Measurements from ENCODE around the gene ABHD16B. TPM values are rescaled to one million over a fixed set of nuclear protein-coding genes. Genes with fewer than 3 reads are reported as not detected.
"Not testable (repeated sequence)": the region's sequence is repeated elsewhere in the genome, so short reads cannot be mapped to it uniquely, and the experiment has no call there.

ABHD16B gene
- total RNA-seq, 4 donors from 2014 or later = not detected

- H3K4me3 ChIP-seq = peak overlapping the region; percentile 82 to 98 (median 96)
- TF ChIP-seq, protein P1, sequence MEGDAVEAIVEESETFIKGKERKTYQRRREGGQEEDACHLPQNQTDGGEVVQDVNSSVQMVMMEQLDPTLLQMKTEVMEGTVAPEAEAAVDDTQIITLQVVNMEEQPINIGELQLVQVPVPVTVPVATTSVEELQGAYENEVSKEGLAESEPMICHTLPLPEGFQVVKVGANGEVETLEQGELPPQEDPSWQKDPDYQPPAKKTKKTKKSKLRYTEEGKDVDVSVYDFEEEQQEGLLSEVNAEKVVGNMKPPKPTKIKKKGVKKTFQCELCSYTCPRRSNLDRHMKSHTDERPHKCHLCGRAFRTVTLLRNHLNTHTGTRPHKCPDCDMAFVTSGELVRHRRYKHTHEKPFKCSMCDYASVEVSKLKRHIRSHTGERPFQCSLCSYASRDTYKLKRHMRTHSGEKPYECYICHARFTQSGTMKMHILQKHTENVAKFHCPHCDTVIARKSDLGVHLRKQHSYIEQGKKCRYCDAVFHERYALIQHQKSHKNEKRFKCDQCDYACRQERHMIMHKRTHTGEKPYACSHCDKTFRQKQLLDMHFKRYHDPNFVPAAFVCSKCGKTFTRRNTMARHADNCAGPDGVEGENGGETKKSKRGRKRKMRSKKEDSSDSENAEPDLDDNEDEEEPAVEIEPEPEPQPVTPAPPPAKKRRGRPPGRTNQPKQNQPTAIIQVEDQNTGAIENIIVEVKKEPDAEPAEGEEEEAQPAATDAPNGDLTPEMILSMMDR (IDR thresholded peaks at IDR 0.05) = no peak
- no peak for TF ChIP-seq POLR2A (IDR thresholded peaks at IDR 0.05)
- peaks cover 29 to 68% (median 44%) of the 10 kb centered on the region in 3 donors for H3K4me1 ChIP-seq
- H3K9me3 ChIP-seq = no peaks in the 10 kb centered on the region
- DNase-seq = no peak
- peaks cover 0 to 34% (median 10%) of the 10 kb centered on the region in 3 donors for H3K36me3 ChIP-seq
- H3K27me3 ChIP-seq = peaks cover 0 to 6% (median 0%) of the 10 kb centered on the region in 4 donors
- H3K27ac ChIP-seq = peak overlapping the region; percentile 97 to 100 (median 98)
- intact Hi-C loops (cut with DNase I) = no loop called here
- WGBS, 2 donors = 65 to 90% methylated on average over 3 to 5 of the region's 18 CpGs
These were observed 1.9 kb downstream of the ABHD16B start for GRCh38 chr20:63863021-63863797.

- TF ChIP-seq, protein P1 (IDR thresholded peaks at IDR 0.05) = peak; percentile 52 to 74 (median 62)
- peak in 1 of 4 donors; percentile 46 for TF ChIP-seq POLR2A (IDR thresholded peaks at IDR 0.05)
- intact Hi-C loops (cut with DNase I) = no loop called here
- WGBS, 2 donors = 0 to 8% methylated on average over 9 to 10 of the region's 38 CpGs
These were observed 2.7 kb downstream of the ABHD16B start for GRCh38 chr20:63863798-63864544.

DNA sequence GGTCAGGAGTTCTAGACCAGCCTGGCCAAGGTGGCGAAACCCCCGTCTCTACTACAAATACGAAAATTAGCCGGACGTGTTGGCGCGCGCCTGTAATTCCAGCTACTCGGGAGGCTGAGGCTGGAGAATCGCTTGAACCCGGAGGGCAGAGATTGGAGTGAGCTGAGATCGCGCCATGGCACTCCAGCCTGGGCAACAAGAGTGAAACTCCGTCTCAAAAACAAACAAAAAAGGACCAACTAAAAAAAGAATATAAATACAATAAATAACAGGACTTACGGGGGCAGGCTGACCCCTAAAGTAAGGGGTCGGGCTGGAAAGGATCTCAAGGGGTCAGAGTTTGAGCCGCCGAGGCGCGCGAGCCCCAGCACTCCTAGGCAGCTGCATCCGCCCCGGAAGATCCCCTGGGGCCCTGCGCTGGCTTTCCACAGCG, 3.3 kb downstream of the ABHD16B start:
- no peaks in the 10 kb centered on the region for H3K9me3 ChIP-seq
- peak overlapping the region; percentile 82 to 98 (median 96) for H3K4me3 ChIP-seq
- TF ChIP-seq, protein P1 (IDR thresholded peaks at IDR 0.05) = no peak
- no peak for TF ChIP-seq POLR2A (IDR thresholded peaks at IDR 0.05)
- intact Hi-C loops (cut with DNase I) = no loop called here
- no peak for DNase-seq
- H3K4me1 ChIP-seq = peaks cover 23 to 57% (median 32%) of the 10 kb centered on the region in 3 donors
- H3K27ac ChIP-seq = peak overlapping the region; percentile 97 to 100 (median 98)
- WGBS, 2 donors = 0% methylated on average over 24 to 25 of the region's 25 CpGs
- peaks cover 0 to 47% (median 18%) of the 10 kb centered on the region in 3 donors for H3K36me3 ChIP-seq
- no peaks in the 10 kb centered on the region for H3K27me3 ChIP-seq

More at GRCh38 chr20:63863798-63864544, 2.7 kb downstream of the ABHD16B start:
- no peaks in the 10 kb centered on the region for H3K27me3 ChIP-seq
- peak overlapping the region; percentile 82 to 98 (median 96) for H3K4me3 ChIP-seq
- H3K4me1 ChIP-seq = peaks cover 23 to 63% (median 36%) of the 10 kb centered on the region in 3 donors
- peak overlapping the region; percentile 97 to 100 (median 98) for H3K27ac ChIP-seq
- peak; percentile 64 for DNase-seq
- peaks cover 0 to 41% (median 14%) of the 10 kb centered on the region in 3 donors for H3K36me3 ChIP-seq
- H3K9me3 ChIP-seq = no peaks in the 10 kb centered on the region

GRCh38 chr20:63864978-63865640, 3.8 kb downstream of the ABHD16B start, which contains the start of gene TPD52L2:
Gene TPD52L2, plus strand, starts transcription at chr20:63865270. Its CDS starts 96 bp downstream, at chr20:63865366.
- Histone ChIP-seq H3K27ac (peak within 1 kb of the TSS; percentile 97 to 100 (median 98)), H3K36me3 (peaks cover 0 to 53% (median 18%) of the 10 kb centered on the region in 3 donors), H3K4me3 (peak within 1 kb of the TSS; percentile 82 to 98 (median 96)), H3K27me3 (no peaks in the 10 kb centered on the region), H3K9me3 (no peaks in the 10 kb centered on the region), H3K4me1 (peaks cover 23 to 56% (median 32%) of the 10 kb centered on the region in 3 donors)
- DNase-seq = peak; percentile 89
- 0% methylated on average over 6 to 7 of the region's 68 CpGs for WGBS, 2 donors
- peak in 3 of 4 donors; percentile 62 to 94 (median 91) for TF ChIP-seq POLR2A (IDR thresholded peaks at IDR 0.05)
- TF ChIP-seq, protein P1 (IDR thresholded peaks at IDR 0.05) = peak in 1 of 6 experiments; percentile 19
- intact Hi-C loops (cut with DNase I) = no loop called here

DNA sequence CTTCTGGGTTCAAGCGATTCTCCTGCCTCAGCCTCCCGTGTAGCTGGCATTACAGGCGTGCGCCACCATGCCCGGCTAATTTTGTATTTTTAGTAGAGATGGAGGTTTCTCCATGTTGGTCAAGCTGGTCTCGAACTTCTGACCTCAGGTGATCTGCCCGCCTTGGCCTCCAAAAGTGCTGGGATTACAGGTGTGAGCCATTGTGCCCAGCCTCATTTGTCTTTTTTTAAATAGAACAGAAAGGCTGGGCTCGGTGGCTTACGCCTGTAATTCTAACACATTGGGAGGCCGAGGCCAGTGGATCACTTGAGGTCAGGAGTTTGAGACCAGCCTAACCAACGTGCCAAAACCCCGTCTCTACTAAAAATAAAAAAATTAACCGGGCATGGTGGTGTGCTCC, 5.7 kb downstream of the ABHD16B start:
- intact Hi-C loops (cut with DNase I); H3K4me3 ChIP-seq; H3K27me3 ChIP-seq; DNase-seq; H3K9me3 ChIP-seq: not testable (repeated sequence)
- Histone ChIP-seq H3K27ac (peak overlapping the region in 1 of 4 donors; percentile 6), H3K36me3 (peaks cover 0 to 58% (median 25%) of the 10 kb centered on the region in 3 donors), H3K4me1 (peaks cover 23 to 56% (median 32%) of the 10 kb centered on the region in 3 donors)
- 88 to 95% methylated on average over 11 of the region's 13 CpGs for WGBS, 2 donors
